M059J (cell line): ENCODE data around the gene A4GALT. TPM values are rescaled to one million over a fixed set of nuclear protein-coding genes. Genes with fewer than 3 reads are reported as not detected.

ENCODE experiments used
- DNase-seq: peaks from one replicate; pipeline ENCODE4 v3.0.0-alpha.2; 2012; ENCODE audit warnings: low read depth
- total RNA-seq: library from RNA; depleted of rRNA; stranded (reverse); fragments of >200 nt; shearing (Covaris generic); gene quantifications from 2 replicates; pipeline ENCODE4 v1.2.3, GENCODE V29; 2014

The A4GALT gene
- total RNA-seq, 1 experiment from 2014 or later, result 2.9 TPM

DNA sequence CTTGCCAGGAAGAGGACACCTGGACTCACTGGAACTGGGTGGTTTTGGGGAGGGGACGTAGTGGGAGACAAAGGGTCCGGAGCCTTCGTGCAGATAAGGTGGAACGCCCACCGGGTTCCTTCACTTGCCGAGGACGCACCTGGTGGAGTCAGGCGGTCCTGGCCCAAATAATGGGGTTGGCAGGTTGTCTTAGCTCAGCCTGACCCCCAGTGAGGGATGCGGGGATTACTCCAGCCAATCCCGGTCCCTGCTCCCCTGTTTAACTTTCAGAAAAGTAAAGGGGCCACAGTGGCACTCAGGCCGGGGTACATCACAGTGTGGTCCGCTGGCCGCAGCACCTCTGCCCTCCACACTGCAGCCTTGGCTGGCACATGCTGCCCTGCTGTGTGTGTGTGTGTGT lies 18.0 kb downstream of the A4GALT start:
- no peak for DNase-seq

- no peak for DNase-seq
These were observed 19.0 kb downstream of the A4GALT start for GRCh38 chr22:42701694-42702093.

- no peak for DNase-seq
These were observed 19.8 kb downstream of the A4GALT start for GRCh38 chr22:42700901-42701300.

DNA sequence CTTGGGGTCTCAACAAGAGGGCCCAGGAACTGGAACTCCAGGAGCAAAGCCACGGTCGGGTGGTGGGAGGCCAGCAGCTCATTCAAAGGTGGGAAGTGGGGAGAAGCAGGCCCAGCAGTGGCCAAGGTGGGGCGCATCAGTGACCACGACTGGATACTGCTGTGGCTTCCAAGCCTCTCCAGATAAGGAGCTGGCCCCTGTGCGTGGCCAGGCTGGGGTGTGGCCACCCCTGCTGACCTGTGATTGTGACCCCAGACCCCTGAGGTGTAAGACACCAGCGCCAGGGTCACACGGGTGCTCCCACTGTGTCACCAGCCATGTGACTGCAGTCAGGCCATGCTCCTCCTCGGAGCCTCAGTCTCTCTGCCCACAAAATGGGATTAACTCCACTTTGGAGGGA lies 20.3 kb downstream of the A4GALT start:
- DNase-seq, result no peak

- DNase-seq, result no peak
These were observed 20.7 kb downstream of the A4GALT start for GRCh38 chr22:42699976-42700352.

DNA sequence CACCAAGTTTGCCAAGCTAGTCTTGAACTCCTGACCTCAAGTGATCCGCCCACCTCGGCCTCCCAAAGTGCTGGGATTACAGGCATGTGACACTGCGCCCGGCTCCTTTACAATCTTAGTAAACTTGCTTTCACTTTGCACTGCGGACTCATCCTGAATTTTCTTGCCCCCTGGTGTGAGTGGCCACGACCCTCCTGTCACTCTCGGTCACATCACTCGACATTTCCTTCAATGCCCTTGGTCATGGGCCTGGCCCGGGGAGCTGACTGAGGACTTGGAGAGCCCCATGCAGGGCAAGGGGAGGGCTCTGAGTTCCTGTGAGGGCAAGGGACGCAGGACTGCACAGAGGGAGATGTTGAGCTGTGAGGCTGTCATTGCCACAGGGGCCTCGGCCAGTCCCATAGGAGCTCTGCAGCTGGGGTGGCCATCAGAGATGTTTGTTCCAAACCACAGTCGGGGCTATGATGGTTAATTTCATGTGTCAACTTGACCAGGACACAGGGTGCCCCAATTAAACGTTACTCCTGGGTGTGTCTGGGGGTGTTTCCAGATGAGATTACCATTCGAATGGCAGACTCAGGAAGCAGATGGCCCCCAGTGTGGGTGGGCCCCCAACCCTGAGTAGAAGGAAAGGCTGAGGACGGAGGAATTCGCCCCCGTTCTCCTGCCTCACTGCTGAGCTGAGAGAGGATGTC lies 21.2 kb downstream of the A4GALT start:
- DNase-seq, result no peak

GRCh38 chr22:42697542-42698013 lies 23.1 kb downstream of the A4GALT start:
- peak; percentile 85 for DNase-seq

DNA sequence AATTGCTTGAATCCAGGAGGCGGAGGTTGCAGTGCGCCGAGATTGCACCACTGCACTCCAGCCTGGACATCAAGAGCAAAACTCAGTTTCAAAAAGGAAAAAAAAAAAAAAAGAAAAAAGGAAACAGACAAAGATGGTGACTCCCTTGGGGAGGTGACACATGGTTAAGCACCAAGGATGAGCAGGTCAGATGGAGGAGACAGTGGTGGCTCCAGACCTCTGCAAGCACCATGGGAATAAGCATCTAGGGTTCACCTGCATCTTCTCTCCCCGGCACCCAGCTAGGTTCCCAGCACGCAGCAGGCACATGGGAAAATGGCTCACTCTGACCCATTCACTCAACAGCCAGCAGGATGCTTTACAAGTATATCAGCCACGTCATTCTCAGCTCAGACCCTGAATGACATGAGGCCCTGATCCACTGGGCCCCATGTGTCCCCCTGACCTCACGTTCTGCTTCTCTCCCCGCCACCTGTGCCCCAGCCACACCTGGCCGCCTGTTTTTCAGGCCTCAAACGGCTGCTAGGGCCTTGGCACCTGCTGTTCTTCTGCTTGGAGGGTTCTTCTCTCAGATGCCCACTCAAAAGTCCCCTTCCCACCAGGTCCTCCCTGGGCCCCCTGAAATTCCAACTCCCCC lies 24.2 kb downstream of the A4GALT start:
- no peak for DNase-seq

- no peak for DNase-seq
These were observed 25.4 kb downstream of the A4GALT start for GRCh38 chr22:42695294-42695693.

GRCh38 chr22:42693763-42694683 lies 26.6 kb downstream of the A4GALT start:
- DNase-seq, result no peak

DNA sequence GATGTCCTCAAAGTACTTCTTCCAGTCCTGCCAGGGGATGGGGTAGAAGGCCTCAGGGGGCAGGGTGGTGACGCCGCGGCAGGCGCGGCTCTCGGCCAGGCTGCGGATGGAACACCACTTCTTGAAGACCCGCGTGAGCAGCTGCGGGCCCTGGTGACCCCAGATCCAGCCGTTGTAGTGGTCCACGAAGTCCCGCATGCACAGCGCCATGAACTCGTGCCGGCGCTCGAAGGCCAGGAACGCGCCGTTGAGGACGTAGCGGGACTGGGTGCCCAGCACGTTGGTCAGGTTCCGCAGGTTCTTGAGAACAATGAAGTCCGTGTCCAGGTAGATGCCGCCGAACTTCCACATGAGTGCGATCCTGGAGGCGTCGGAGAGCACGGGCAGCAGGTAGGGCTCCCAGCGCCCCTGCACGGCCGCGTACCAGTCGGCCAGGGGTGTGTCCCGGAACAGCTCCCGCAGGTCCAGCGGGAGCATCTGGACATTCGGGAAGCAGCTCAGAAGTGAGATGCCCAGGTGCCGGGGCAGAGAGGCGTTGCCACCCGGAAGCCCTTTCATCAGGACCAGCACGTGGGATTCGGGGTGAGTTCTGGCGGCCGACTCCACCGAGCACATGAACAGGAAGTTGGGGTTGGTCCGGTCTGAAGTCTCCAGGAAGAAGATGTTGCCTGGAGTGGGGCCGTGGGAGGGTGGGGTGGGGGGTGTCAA lies 27.5 kb downstream of the A4GALT start:
- DNase-seq, result no peak

- DNase-seq, result no peak
These were observed 28.2 kb downstream of the A4GALT start for GRCh38 chr22:42692239-42693054.

DNA sequence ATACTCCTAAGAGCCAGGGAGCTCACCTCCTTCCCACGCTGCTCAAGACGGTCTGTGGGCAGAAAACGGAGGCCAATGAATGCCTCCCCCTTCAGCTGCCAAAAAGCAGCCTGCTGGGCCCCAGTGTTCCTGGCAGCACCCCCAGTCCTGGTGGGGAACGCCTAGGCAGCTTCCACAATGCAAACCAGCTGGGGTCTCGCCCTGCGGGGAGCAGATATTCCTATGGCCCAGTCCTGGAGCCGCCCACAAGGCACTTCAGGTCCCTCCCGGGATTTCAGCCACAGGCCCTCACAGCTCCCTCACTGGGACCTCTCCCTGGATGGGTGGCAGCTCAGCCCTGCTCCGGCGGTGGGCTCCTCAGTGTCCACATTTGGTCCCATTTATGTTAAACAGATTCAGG lies 29.2 kb downstream of the A4GALT start:
- DNase-seq, result no peak

DNA sequence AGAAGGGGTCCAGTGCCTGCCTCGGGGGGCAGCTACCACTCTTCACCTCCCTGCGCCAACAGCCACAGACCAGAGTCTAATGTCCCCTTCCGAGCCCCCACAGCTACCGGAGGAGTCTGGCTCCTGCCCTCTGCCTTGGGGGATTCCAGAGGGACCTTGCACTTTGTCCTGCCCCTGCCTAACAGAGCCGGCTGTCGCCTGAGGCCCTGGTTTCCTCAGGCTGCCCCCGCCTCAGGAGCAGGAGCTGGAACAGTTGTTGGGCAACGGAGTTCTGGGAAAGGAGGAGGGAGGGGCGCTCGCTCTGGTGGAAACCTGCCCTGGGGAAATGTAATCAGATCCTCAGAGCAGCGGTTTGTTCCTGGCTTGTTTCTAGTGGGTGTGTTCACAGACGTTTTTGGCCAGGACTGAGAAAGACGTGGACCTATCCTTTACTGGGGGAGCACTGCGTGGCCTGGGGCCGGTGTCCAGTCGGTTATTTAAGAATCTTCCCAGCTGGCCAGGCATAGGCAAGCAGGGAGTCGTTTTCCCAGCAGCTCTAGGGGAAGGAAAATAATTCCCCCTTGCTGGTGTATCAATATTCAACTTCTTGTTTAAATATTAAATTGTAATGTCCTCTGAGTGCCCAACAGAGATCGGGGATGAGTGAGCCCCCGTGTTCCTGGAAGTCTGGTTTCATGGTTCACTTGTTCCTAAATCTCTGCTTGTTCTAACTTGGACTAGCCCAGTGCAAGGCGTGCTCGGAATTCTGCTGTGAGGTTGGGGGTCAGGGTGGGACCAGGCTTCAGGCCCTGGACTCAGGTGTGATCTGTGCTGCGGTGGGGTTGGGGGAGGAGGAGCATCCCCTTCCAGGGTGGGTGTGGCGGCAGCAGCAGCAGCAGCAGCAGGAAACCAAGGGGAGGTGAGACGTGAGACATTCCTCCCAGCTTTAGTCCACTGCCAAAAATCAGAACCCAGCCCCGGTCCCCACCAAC lies 32.1 kb downstream of the A4GALT start:
- peak; percentile 92 for DNase-seq

GRCh38 chr22:42686756-42687491 lies 33.7 kb downstream of the A4GALT start:
- no peak for DNase-seq

DNA sequence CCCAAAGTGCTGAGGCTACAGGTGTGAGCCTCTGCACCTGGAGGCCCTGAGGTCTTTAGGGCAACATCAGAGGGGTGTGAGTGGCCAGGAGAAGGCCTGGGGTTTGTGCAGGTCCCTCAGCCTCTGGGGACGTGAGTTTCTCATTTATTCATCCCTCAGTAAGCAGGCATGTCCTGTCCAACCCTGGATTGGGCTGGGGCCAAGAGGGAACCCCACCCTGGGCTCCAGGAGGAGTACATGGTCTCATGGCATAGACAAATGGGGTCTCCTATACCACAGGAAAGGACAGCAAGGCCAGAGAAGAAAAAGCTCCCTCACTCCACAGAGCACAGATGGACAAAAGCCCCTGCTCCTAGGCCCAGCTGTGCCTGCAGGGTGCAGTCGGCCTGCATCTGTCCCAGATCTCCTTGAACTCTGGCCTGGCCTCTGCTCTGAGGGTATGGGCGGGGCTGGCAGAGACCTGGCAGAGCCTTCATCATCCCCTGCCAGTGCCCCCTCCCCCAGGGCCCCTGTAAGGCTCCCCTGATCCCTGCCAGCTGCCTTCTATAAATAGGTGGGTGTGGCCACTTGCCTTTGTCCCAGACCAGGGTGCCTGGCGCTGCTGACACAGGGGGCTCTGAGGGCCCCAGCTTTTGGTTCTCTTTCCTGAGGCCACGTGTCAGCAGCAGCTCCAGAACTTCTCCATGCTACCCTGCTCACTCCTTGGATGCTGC lies 34.6 kb downstream of the A4GALT start:
- DNase-seq, result no peak

GRCh38 chr22:42684462-42685195 lies 36.0 kb downstream of the A4GALT start:
- DNase-seq, result no peak
